Fibroblast of lung (primary cell): ENCODE results near the gene LRRK1. TPM values are rescaled to one million over a fixed set of nuclear protein-coding genes. Genes with fewer than 3 reads are reported as not detected.

Experiments
- DNase-seq, 2 donors: peaks; one replicate each; pipeline versions ENCODE4 v3.0.0 to v3.0.0-alpha.2; 2010; ENCODE audit warnings: low read depth in 2 of 2
- H2AFZ ChIP-seq: 2 replicates; pipeline ENCODE4 v1.5.1; 2012; ENCODE audit warnings: low read length, control low read depth, inconsistent platforms
- H3K27ac ChIP-seq: 2 replicates; pipeline ENCODE4 v1.5.1; 2011; ENCODE audit warnings: low read length, control low read depth; ENCODE audit not compliant: insufficient read depth
- H3K27me3 ChIP-seq: 2 replicates; pipeline ENCODE4 v1.5.1; 2011; ENCODE audit warnings: mild to moderate bottlenecking, low read length; ENCODE audit not compliant: control insufficient read depth, insufficient read depth
- H3K36me3 ChIP-seq: 2 replicates; pipeline ENCODE4 v1.5.1; 2011; ENCODE audit warnings: low read length; ENCODE audit not compliant: control insufficient read depth, insufficient read depth
- H3K4me1 ChIP-seq: 2 replicates; pipeline ENCODE4 v1.5.1; 2011; ENCODE audit warnings: low read length; ENCODE audit not compliant: control insufficient read depth, insufficient read depth; ENCODE audit errors: extremely low read depth
- H3K4me2 ChIP-seq: 2 replicates; pipeline ENCODE4 v1.5.1; 2011; ENCODE audit warnings: low read length, control low read depth; ENCODE audit not compliant: insufficient read depth; ENCODE audit errors: extremely low read depth
- H3K4me3 ChIP-seq, 4 experiments: fragments of 200-600 bp in 1 of 4; sonication (generic) in 1 of 4; replicated peaks in 1 of 4; 2 replicates each; pipeline ENCODE4 v1.5.1; 2011 to 2016; ENCODE audit warnings: low read length in 4 of 4, low read depth in 3 of 4, mild to moderate bottlenecking in 3 of 4, control low read depth in 2 of 4, inconsistent platforms in 1 of 4, mixed read lengths in 1 of 4; ENCODE audit not compliant: insufficient read depth in 1 of 4; ENCODE audit errors: control extremely low read depth in 1 of 4
- H3K79me2 ChIP-seq: 2 replicates; pipeline ENCODE4 v1.5.1; 2012; ENCODE audit warnings: mild to moderate bottlenecking, low read length, inconsistent platforms; ENCODE audit not compliant: control insufficient read depth, insufficient read depth
- H3K9ac ChIP-seq: 2 replicates; pipeline ENCODE4 v1.5.1; 2011; ENCODE audit warnings: mild to moderate bottlenecking, low read length, control low read depth; ENCODE audit not compliant: insufficient read depth
- H3K9me3 ChIP-seq: 2 replicates; pipeline ENCODE4 v1.5.1; 2012; ENCODE audit warnings: low read depth, low read length; ENCODE audit not compliant: control insufficient read depth, insufficient read depth
- H4K20me1 ChIP-seq: 2 replicates; pipeline ENCODE4 v1.5.1; 2011; ENCODE audit warnings: low read length; ENCODE audit not compliant: control insufficient read depth, insufficient read depth; ENCODE audit errors: extremely low read depth
- CTCF ChIP-seq, 2 donors: IDR thresholded peaks in 1 of 2; conservative IDR thresholded peaks in 1 of 2; 1 replicate in 1 of 2; 2 replicates in 1 of 2; pipeline ENCODE4 v1.5.1; 2011 to 2012; ENCODE audit warnings: low read length in 2 of 2, control low read depth in 1 of 2, inconsistent platforms in 1 of 2, low read depth in 1 of 2, mild to moderate bottlenecking in 1 of 2
- EZH2 ChIP-seq: IDR thresholded peaks from 2 replicates; pipeline ENCODE4 v1.5.1; 2012; ENCODE audit warnings: low read length, control low read depth, mild to moderate bottlenecking; ENCODE audit errors: missing control alignments
- polyA plus RNA-seq, 2 donors: library from polyadenylated mRNA; depleted of rRNA in 1 of 2; stranded (reverse) in 1 of 2; unstranded in 1 of 2; fragments of >200 nt; gene quantifications; 2 replicates each; pipeline ENCODE4 v1.2.1, GENCODE V29; 2011 to 2012; ENCODE audit warnings: missing spikeins in 1 of 2
- total RNA-seq: library from RNA; depleted of rRNA; stranded (reverse); fragments of >200 nt; gene quantifications from 2 replicates; pipeline ENCODE4 v1.2.1, GENCODE V29; 2014

Gene LRRK1
- total and polyA plus RNA-seq, 2 donors (not counting 1 experiment from before 2014, with no cell fraction given), result 3.8 to 12.2 TPM

- H3K9ac ChIP-seq, result no peak overlapping the region
- H3K27ac ChIP-seq, result no peak overlapping the region
- H3K9me3 ChIP-seq, result no peaks in the 10 kb centered on the region
- H3K4me3 ChIP-seq, result no peak overlapping the region
- no peak for TF ChIP-seq EZH2
- TF ChIP-seq CTCF (conservative IDR thresholded peaks at IDR 0.05 in 1 of 2, IDR thresholded peaks at IDR 0.05 in 1 of 2; ENCODE audit: low read depth in 1 of 2, low read length in 2 of 2), result no peak
- no peak overlapping the region for H3K4me2 ChIP-seq
- no peaks in the 10 kb centered on the region for H3K79me2 ChIP-seq
- H3K36me3 ChIP-seq, result peaks cover 4% of the 10 kb centered on the region
- H3K27me3 ChIP-seq, result no peaks in the 10 kb centered on the region
- no peaks in the 10 kb centered on the region for H4K20me1 ChIP-seq
- H3K4me1 ChIP-seq, result no peaks in the 10 kb centered on the region
- H2AFZ ChIP-seq, result no peak overlapping the region
- no peak for DNase-seq
Measured at GRCh38 chr15:100926258-100926657, 7.1 kb downstream of the LRRK1 start.

GRCh38 chr15:100926971-100927756, 8.0 kb downstream of the LRRK1 start:
- H3K9ac ChIP-seq, result no peak overlapping the region
- no peak overlapping the region for H3K4me2 ChIP-seq
- TF ChIP-seq EZH2 (no peak), CTCF (conservative IDR thresholded peaks at IDR 0.05 in 1 of 2, IDR thresholded peaks at IDR 0.05 in 1 of 2; ENCODE audit: low read depth in 1 of 2, low read length in 2 of 2) (no peak)
- no peak for DNase-seq
- no peak overlapping the region for H3K4me3 ChIP-seq
- no peak overlapping the region for H3K27ac ChIP-seq
- no peak overlapping the region for H2AFZ ChIP-seq
- no peaks in the 10 kb centered on the region for H4K20me1 ChIP-seq
- H3K79me2 ChIP-seq, result no peaks in the 10 kb centered on the region
- H3K36me3 ChIP-seq, result peaks cover 4% of the 10 kb centered on the region
- no peaks in the 10 kb centered on the region for H3K4me1 ChIP-seq
- no peaks in the 10 kb centered on the region for H3K27me3 ChIP-seq
- no peaks in the 10 kb centered on the region for H3K9me3 ChIP-seq

GRCh38 chr15:100928632-100929280, 9.6 kb downstream of the LRRK1 start:
- Histone ChIP-seq H3K4me3 (no peak overlapping the region), H3K27ac (no peak overlapping the region), H3K4me1 (no peaks in the 10 kb centered on the region), H2AFZ (no peak overlapping the region), H3K27me3 (no peaks in the 10 kb centered on the region), H3K36me3 (peaks cover 4% of the 10 kb centered on the region), H3K9me3 (no peaks in the 10 kb centered on the region), H3K4me2 (no peak overlapping the region), H3K79me2 (no peaks in the 10 kb centered on the region), H4K20me1 (no peaks in the 10 kb centered on the region), H3K9ac (no peak overlapping the region)
- TF ChIP-seq EZH2 (no peak), CTCF (conservative IDR thresholded peaks at IDR 0.05 in 1 of 2, IDR thresholded peaks at IDR 0.05 in 1 of 2; ENCODE audit: low read depth in 1 of 2, low read length in 2 of 2) (no peak)
- DNase-seq, result no peak
